ENCODE measurements around the gene LILRB5.

DNA sequence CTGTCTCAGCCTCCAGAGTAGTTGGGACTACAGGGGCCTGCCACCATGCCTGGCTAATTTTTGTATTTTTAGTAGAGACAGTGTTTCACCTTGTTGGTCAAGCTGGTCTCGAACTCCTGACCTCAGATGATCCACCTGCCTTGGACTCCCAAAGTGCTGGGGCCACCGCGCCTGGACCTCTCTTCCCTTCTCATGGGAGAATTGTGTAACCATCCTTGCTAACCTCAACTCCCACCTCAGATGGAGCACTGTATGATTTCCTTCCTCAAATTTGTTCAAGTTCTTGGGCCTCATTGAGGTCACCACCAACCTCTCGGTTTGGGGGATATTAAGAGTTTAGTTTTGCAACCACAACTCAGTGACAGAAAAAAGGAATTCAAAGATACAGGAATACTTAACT, 45.2 kb upstream of the LILRB5 start:
- TF ChIP-seq MXD4 (CRISPR knock-in tag; IDR thresholded peaks at IDR 0.05; ENCODE audit: borderline replicate concordance) (no peak), ZNF121 (CRISPR knock-in tag; IDR thresholded peaks at IDR 0.05) (no peak), TCF7 (CRISPR knock-in tag; IDR thresholded peaks at IDR 0.05; ENCODE audit: low read depth) (no peak), NR3C1 (CRISPR knock-in tag; conservative IDR thresholded peaks at IDR 0.05; ENCODE audit: low read depth) (no peak)
- TF ChIP-seq, protein P1, sequence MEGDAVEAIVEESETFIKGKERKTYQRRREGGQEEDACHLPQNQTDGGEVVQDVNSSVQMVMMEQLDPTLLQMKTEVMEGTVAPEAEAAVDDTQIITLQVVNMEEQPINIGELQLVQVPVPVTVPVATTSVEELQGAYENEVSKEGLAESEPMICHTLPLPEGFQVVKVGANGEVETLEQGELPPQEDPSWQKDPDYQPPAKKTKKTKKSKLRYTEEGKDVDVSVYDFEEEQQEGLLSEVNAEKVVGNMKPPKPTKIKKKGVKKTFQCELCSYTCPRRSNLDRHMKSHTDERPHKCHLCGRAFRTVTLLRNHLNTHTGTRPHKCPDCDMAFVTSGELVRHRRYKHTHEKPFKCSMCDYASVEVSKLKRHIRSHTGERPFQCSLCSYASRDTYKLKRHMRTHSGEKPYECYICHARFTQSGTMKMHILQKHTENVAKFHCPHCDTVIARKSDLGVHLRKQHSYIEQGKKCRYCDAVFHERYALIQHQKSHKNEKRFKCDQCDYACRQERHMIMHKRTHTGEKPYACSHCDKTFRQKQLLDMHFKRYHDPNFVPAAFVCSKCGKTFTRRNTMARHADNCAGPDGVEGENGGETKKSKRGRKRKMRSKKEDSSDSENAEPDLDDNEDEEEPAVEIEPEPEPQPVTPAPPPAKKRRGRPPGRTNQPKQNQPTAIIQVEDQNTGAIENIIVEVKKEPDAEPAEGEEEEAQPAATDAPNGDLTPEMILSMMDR (IDR thresholded peaks at IDR 0.05), result no peak
- TF ChIP-seq, protein P2, sequence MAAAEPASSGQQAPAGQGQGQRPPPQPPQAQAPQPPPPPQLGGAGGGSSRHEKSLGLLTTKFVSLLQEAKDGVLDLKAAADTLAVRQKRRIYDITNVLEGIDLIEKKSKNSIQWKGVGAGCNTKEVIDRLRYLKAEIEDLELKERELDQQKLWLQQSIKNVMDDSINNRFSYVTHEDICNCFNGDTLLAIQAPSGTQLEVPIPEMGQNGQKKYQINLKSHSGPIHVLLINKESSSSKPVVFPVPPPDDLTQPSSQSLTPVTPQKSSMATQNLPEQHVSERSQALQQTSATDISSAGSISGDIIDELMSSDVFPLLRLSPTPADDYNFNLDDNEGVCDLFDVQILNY (CRISPR knock-in tag; IDR thresholded peaks at IDR 0.05), result no peak
- TF ChIP-seq, protein P3, sequence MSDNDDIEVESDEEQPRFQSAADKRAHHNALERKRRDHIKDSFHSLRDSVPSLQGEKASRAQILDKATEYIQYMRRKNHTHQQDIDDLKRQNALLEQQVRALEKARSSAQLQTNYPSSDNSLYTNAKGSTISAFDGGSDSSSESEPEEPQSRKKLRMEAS (CRISPR knock-in tag; IDR thresholded peaks at IDR 0.05), result no peak
- TF ChIP-seq, protein P4, sequence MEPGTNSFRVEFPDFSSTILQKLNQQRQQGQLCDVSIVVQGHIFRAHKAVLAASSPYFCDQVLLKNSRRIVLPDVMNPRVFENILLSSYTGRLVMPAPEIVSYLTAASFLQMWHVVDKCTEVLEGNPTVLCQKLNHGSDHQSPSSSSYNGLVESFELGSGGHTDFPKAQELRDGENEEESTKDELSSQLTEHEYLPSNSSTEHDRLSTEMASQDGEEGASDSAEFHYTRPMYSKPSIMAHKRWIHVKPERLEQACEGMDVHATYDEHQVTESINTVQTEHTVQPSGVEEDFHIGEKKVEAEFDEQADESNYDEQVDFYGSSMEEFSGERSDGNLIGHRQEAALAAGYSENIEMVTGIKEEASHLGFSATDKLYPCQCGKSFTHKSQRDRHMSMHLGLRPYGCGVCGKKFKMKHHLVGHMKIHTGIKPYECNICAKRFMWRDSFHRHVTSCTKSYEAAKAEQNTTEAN (CRISPR knock-in tag; IDR thresholded peaks at IDR 0.05), result no peak
- TF ChIP-seq, protein P5, sequence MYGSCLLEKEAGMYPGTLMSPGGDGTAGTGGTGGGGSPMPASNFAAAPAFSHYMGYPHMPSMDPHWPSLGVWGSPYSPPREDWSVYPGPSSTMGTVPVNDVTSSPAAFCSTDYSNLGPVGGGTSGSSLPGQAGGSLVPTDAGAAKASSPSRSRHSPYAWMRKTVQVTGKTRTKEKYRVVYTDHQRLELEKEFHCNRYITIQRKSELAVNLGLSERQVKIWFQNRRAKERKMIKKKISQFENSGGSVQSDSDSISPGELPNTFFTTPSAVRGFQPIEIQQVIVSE (CRISPR knock-in tag; IDR thresholded peaks at IDR 0.05; ENCODE audit: borderline replicate concordance), result no peak
